CD4-positive, alpha-beta memory T cell (primary cell): ENCODE results near the gene PHF20. TPM values are rescaled to one million over a fixed set of nuclear protein-coding genes. Genes with fewer than 3 reads are reported as not detected.
"Not testable (repeated sequence)": the region's sequence is repeated elsewhere in the genome, so short reads cannot be mapped to it uniquely, and the experiment has no call there.

Experiments
- CTCF ChIA-PET: fragments of 350-600 bp; sonication (Branson Sonifier 250); formaldehyde crosslinking; loops from one replicate; lab custom pipeline; 2021; ENCODE audit warnings: inconsistent platforms; ENCODE audit not compliant: partially characterized antibody; lab: Charles Lee
- POLR2A ChIA-PET: fragments of 350-600 bp; sonication (Branson Sonifier 250); formaldehyde crosslinking; loops from one replicate; lab custom pipeline; 2021; ENCODE audit not compliant: partially characterized antibody; lab: Charles Lee
- DNase-seq, 5 donors: peaks; one replicate each; pipeline versions ENCODE4 v3.0.0 to v3.0.0-alpha.2; 2020 to 2022; ENCODE audit warnings: mixed read lengths in 1 of 5
- H3K27ac ChIP-seq: one replicate; pipeline ENCODE4 v1.7.0; 2013; ENCODE audit warnings: low read depth, low read length
- H3K27me3 ChIP-seq: 2 replicates; pipeline ENCODE4 v1.7.0; 2013; ENCODE audit warnings: mild to moderate bottlenecking, low read length, moderate library complexity; ENCODE audit not compliant: insufficient read depth
- H3K36me3 ChIP-seq: 2 replicates; pipeline ENCODE4 v1.7.0; 2013; ENCODE audit warnings: mild to moderate bottlenecking, low read length, moderate library complexity; ENCODE audit not compliant: insufficient read depth
- H3K4me1 ChIP-seq: 2 replicates; pipeline ENCODE4 v1.7.0; 2013; ENCODE audit warnings: mild to moderate bottlenecking, low read length, moderate library complexity; ENCODE audit not compliant: insufficient read depth
- H3K4me3 ChIP-seq, 2 donors: one replicate each; pipeline ENCODE4 v1.7.0; 2013; ENCODE audit warnings: low read length in 2 of 2, mild to moderate bottlenecking in 1 of 2
- H3K9me3 ChIP-seq, 2 donors: one replicate each; pipeline ENCODE4 v1.7.0; 2013; ENCODE audit warnings: low read length in 2 of 2, control low read depth in 1 of 2; ENCODE audit not compliant: control insufficient read depth in 1 of 2
- H3K27ac Mint-ChIP-seq, 7 donors: one replicate each; pipeline ENCODE4 v1.8.0; 2020 to 2021; ENCODE audit warnings: mixed read lengths in 7 of 7, mild to moderate bottlenecking in 6 of 7, inconsistent platforms in 3 of 7, moderate library complexity in 3 of 7
- H3K27me3 Mint-ChIP-seq, 2 donors: one replicate each; pipeline ENCODE4 v1.8.0; 2020 to 2021; ENCODE audit warnings: mixed read lengths in 2 of 2
- H3K36me3 Mint-ChIP-seq, 2 donors: one replicate each; pipeline ENCODE4 v1.8.0; 2020 to 2021; ENCODE audit warnings: mixed read lengths in 2 of 2, inconsistent platforms in 1 of 2, mild to moderate bottlenecking in 1 of 2
- H3K4me1 Mint-ChIP-seq, 4 donors: one replicate each; pipeline ENCODE4 v1.8.0; 2020 to 2021; ENCODE audit warnings: mixed read lengths in 4 of 4, mild to moderate bottlenecking in 1 of 4
- H3K4me3 Mint-ChIP-seq, 8 donors: one replicate each; pipeline ENCODE4 v1.8.0; 2020 to 2021; ENCODE audit warnings: mixed read lengths in 8 of 8, mild to moderate bottlenecking in 7 of 8, moderate library complexity in 6 of 8, inconsistent platforms in 3 of 8
- H3K9me3 Mint-ChIP-seq, 8 donors: one replicate each; pipeline ENCODE4 v1.8.0; 2020 to 2021; ENCODE audit warnings: mixed read lengths in 8 of 8, mild to moderate bottlenecking in 5 of 8, inconsistent platforms in 3 of 8, moderate library complexity in 1 of 8
- intact Hi-C: fragments of 100-400 bp; cut with micrococcal nuclease; formaldehyde crosslinking; loops from one replicate; pipeline ENCODE4 v1.15.1; 2023
- polyA plus RNA-seq, 2 donors: library from polyadenylated mRNA; unstranded; fragments of 300-500 nt; fragmentation: Illumina TruSeq; gene quantifications; one replicate each; pipeline ENCODE4 v1.2.3, GENCODE V29; 2021
- total RNA-seq, 2 experiments: library from RNA; stranded (reverse); gene quantifications; one replicate each; pipeline ENCODE4 v1.2.3, GENCODE V29; 2021

PHF20 gene
- total and polyA plus RNA-seq, 4 experiments from 2014 or later: 72.9 to 126 (median 94.2) TPM

GRCh38 chr20:35739294-35740163 lies 32.3 kb upstream of the PHF20 start:
- intact Hi-C loops: loop anchor here (2.0 to 5.0 kb wide), 3 partner anchors 139 to 197 kb away; partner anchors contain the start of gene ERGIC3
- peak in 3 of 5 donors; percentile 29 to 46 (median 37) for DNase-seq
- H3K27ac ChIP-seq: peak overlapping the region; percentile 100
- peaks cover 39 to 77% (median 54%) of the 10 kb centered on the region in 4 donors for H3K4me1 Mint-ChIP-seq
- H3K9me3 ChIP-seq: no peaks in the 10 kb centered on the region
- H3K4me3 ChIP-seq: peak overlapping the region; percentile 62 to 99
- H3K27ac Mint-ChIP-seq: peak overlapping the region; percentile 71 to 100 (median 98)
- H3K36me3 Mint-ChIP-seq: peaks cover 47 to 67% of the 10 kb centered on the region in 2 donors
- H3K4me1 ChIP-seq: peaks cover 80% of the 10 kb centered on the region
- ChIA-PET CTCF (interaction anchor here (0.7 to 2.0 kb wide), 17 partner anchors 10 to 275 kb away, joined by 3 to 9 read pairs (median 4); partner anchors contain the start of gene PHF20), POLR2A (interaction anchor here (1.2 to 12.3 kb wide), 8 partner anchors 8 to 145 kb away, joined by 3 to 1007 read pairs (median 6); partner anchors contain the start of genes NFS1, PHF20, ROMO1 and SPAG4)
- H3K9me3 Mint-ChIP-seq: peaks cover 0 to 6% (median 0%) of the 10 kb centered on the region in 8 donors
- no peaks in the 10 kb centered on the region for H3K27me3 ChIP-seq
- H3K36me3 ChIP-seq: peaks cover 49% of the 10 kb centered on the region
- H3K4me3 Mint-ChIP-seq: peak overlapping the region; percentile 90 to 100 (median 99)
- peaks cover 0 to 3% of the 10 kb centered on the region in 2 donors for H3K27me3 Mint-ChIP-seq

DNA sequence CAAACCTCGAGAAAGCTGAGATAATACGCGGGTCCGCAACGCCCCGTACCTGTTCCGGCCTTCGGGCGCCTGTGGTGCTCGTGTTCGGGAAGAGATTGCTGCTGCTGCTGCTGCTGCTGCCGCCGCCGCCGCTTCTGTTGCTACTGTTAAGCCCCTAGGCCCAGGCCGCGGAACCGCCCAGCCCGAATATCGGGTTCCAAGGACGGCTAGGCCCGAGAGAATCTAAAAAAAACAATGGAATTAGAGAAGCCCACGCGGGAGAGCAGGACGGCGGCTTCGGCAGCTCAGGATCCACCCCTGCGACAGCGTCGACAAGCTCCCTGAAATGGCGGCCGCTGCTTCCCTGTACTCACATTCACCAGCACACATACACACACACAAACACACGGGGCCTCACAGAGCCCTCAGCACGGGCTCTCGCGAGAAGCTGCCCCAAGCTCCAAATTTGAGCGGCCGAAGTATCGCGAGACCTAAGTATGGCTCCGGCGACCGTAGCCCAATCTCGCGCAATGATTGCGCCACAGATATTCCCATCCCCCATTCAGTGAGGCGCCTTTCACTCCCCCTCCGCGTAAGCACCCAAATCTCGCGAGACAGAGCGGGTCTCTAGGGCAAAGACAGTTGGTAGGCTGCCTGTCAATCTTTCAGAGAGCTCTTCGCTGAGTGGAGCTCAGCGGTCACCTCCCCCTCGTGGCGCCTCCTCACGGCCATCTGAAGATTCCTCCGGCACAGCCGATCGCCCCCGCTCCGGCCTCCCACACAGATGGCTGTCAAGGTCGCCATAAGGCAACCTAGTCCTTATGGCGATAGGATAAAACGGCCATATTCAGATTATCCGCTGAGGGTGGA lies 29.7 kb upstream of the PHF20 start, which contains the start of gene RBM39:
TSS of gene RBM39 (minus strand) at position 369 of the 849 bp plus-strand sequence. CDS start 1,386 bp downstream, outside the sequence.
- H3K4me3 ChIP-seq: peak within 1 kb of the TSS; percentile 78 to 99
- Mint-ChIP-seq H3K27ac (peak within 1 kb of the TSS; percentile 98 to 100 (median 100)), H3K27me3 (peaks cover 0 to 3% of the 10 kb centered on the region in 2 donors), H3K4me1 (peaks cover 29 to 60% (median 40%) of the 10 kb centered on the region in 4 donors), H3K4me3 (peak within 1 kb of the TSS; percentile 98 to 100 (median 99)), H3K36me3 (peaks cover 33 to 46% of the 10 kb centered on the region in 2 donors), H3K9me3 (peaks cover 0 to 6% (median 0%) of the 10 kb centered on the region in 8 donors)
- H3K27me3 ChIP-seq: no peaks in the 10 kb centered on the region
- ChIA-PET CTCF (interaction anchor here (0.9 to 4.9 kb wide), 12 partner anchors 12 to 279 kb away, joined by 3 to 63 read pairs (median 4); partner anchors contain the start of genes PHF20 and SCAND1), POLR2A (interaction anchor here (0.6 to 12.3 kb wide), 55 partner anchors 10 to 1749 kb away, joined by 3 to 1007 read pairs (median 8); partner anchors contain the start of genes CEP250, CPNE1, DYNLRB1 and ERGIC3)
- peaks cover 58% of the 10 kb centered on the region for H3K4me1 ChIP-seq
- H3K9me3 ChIP-seq: no peaks in the 10 kb centered on the region
- peak within 1 kb of the TSS; percentile 100 for H3K27ac ChIP-seq
- DNase-seq: peak; percentile 99 to 100 (median 100)
- intact Hi-C loops: loop anchor here (1.0 to 5.0 kb wide), 9 partner anchors 29 to 251 kb away; partner anchors contain the start of genes CPNE1, ERGIC3, NFS1 and RBM12
- peaks cover 25% of the 10 kb centered on the region for H3K36me3 ChIP-seq

- Mint-ChIP-seq H3K36me3 (peaks cover 31 to 45% of the 10 kb centered on the region in 2 donors), H3K27me3 (peaks cover 0 to 3% of the 10 kb centered on the region in 2 donors), H3K27ac (peak overlapping the region; percentile 98 to 100 (median 100)), H3K4me1 (peaks cover 29 to 58% (median 40%) of the 10 kb centered on the region in 4 donors), H3K4me3 (peak overlapping the region; percentile 98 to 100 (median 99)), H3K9me3 (peaks cover 0 to 6% (median 0%) of the 10 kb centered on the region in 8 donors)
- ChIA-PET POLR2A (interaction anchor here (0.6 to 12.3 kb wide), 53 partner anchors 9 to 1750 kb away, joined by 3 to 1007 read pairs (median 8); partner anchors contain the start of genes CEP250, CPNE1, DYNLRB1 and ERGIC3), CTCF (interaction anchor here (0.8 to 4.9 kb wide), 12 partner anchors 13 to 280 kb away, joined by 3 to 63 read pairs (median 4); partner anchors contain the start of genes PHF20, SCAND1 and SPAG4)
- H3K27ac ChIP-seq: peak overlapping the region; percentile 100
- DNase-seq: peak in 3 of 5 donors; percentile 43 to 49 (median 45)
- no peaks in the 10 kb centered on the region for H3K27me3 ChIP-seq
- no peaks in the 10 kb centered on the region for H3K9me3 ChIP-seq
- H3K36me3 ChIP-seq: peaks cover 24% of the 10 kb centered on the region
- peak overlapping the region; percentile 52 to 78 for H3K4me3 ChIP-seq
- intact Hi-C loops: loop anchor here (1.0 to 5.0 kb wide), 7 partner anchors 28 to 252 kb away; partner anchors contain the start of genes CPNE1, ERGIC3, RBM12 and SCAND1
- peaks cover 50% of the 10 kb centered on the region for H3K4me1 ChIP-seq
Observed at GRCh38 chr20:35742741-35743523, 28.9 kb upstream of the PHF20 start.

- peaks cover 0 to 3% of the 10 kb centered on the region in 2 donors for H3K27me3 Mint-ChIP-seq
- peak in 1 of 5 donors; percentile 29 for DNase-seq
- H3K4me3 ChIP-seq: peak overlapping the region in 1 of 2 donors; percentile 52
Observed at GRCh38 chr20:35743693-35744491, 27.9 kb upstream of the PHF20 start.

GRCh38 chr20:35744492-35744841 lies 27.3 kb upstream of the PHF20 start:
- not testable (repeated sequence) for H3K9me3 Mint-ChIP-seq, DNase-seq, H3K36me3 ChIP-seq, H3K27me3 ChIP-seq, H3K9me3 ChIP-seq, H3K27me3 Mint-ChIP-seq
- Mint-ChIP-seq H3K4me1 (peaks cover 17 to 45% (median 28%) of the 10 kb centered on the region in 4 donors), H3K36me3 (peaks cover 17 to 32% of the 10 kb centered on the region in 2 donors), H3K27ac (peak overlapping the region; percentile 48 to 100 (median 100)), H3K4me3 (peak overlapping the region; percentile 15 to 100 (median 98))
- intact Hi-C loops: loop anchor here (5.0 kb wide), 1 partner anchor 202 kb away; the partner anchor contains the start of gene ERGIC3
- Histone ChIP-seq H3K27ac (peak overlapping the region; percentile 100), H3K4me3 (peak overlapping the region in 1 of 2 donors; percentile 52), H3K4me1 (peaks cover 35% of the 10 kb centered on the region)
- CTCF ChIA-PET: interaction anchor here (1.2 to 4.9 kb wide), 4 partner anchors 23 to 210 kb away, joined by 3 to 63 read pairs (median 34); partner anchors contain the start of genes PHF20 and SCAND1
- POLR2A ChIA-PET: interaction anchor here (0.6 to 12.3 kb wide), 14 partner anchors 10 to 466 kb away, joined by 3 to 1007 read pairs (median 10); partner anchors contain the start of genes CPNE1, ERGIC3, MMP24OS and NFS1

More at GRCh38 chr20:35743693-35744491, 27.9 kb upstream of the PHF20 start:
- Histone ChIP-seq H3K9me3 (no peaks in the 10 kb centered on the region), H3K27ac (peak overlapping the region; percentile 100), H3K36me3 (peaks cover 14% of the 10 kb centered on the region), H3K4me1 (peaks cover 41% of the 10 kb centered on the region), H3K27me3 (no peaks in the 10 kb centered on the region)
- intact Hi-C loops: loop anchor here (5.0 kb wide), 1 partner anchor 202 kb away; the partner anchor contains the start of gene ERGIC3
- ChIA-PET CTCF (interaction anchor here (0.8 to 4.9 kb wide), 9 partner anchors 23 to 281 kb away, joined by 3 to 63 read pairs (median 4); partner anchors contain the start of genes PHF20, SCAND1 and SPAG4), POLR2A (interaction anchor here (0.6 to 12.3 kb wide), 25 partner anchors 11 to 466 kb away, joined by 3 to 1007 read pairs (median 5); partner anchors contain the start of genes CPNE1, ERGIC3, MMP24OS and NFS1)
- Mint-ChIP-seq H3K9me3 (peaks cover 0 to 6% (median 0%) of the 10 kb centered on the region in 8 donors), H3K4me1 (peaks cover 20 to 48% (median 31%) of the 10 kb centered on the region in 4 donors), H3K36me3 (peaks cover 22 to 35% of the 10 kb centered on the region in 2 donors), H3K27ac (peak overlapping the region; percentile 98 to 100 (median 100)), H3K4me3 (peak overlapping the region; percentile 98 to 100 (median 99))
